Heart left ventricle (tissue), 16 donors: ENCODE data around the gene NRCAM. TPM values are rescaled to one million over a fixed set of nuclear protein-coding genes. Genes with fewer than 3 reads are reported as not detected.

Source experiments
- ATAC-seq, 4 donors: fragments of 200-7000 bp; cut with Tn5 transposase; one replicate each; pipeline ENCODE4 v1.9.1; 2020 to 2022; ENCODE audit warnings: moderate library complexity in 4 of 4, mild to moderate bottlenecking in 3 of 4, moderate number of reproducible peaks in 1 of 4
- DNase-seq, 5 donors: peaks; one replicate each; pipeline ENCODE4 v3.0.0-alpha.2; 2020
- H3K27ac ChIP-seq, 12 donors: fragments of 200-600 bp; sonication (generic) in 4 of 12; one replicate each; pipeline versions ENCODE4 v1.5.0 to v1.8.0; 2016 to 2022; ENCODE audit warnings: mild to moderate bottlenecking in 2 of 12
- H3K27me3 ChIP-seq, 9 donors: fragments of 200-600 bp; sonication (generic) in 2 of 9; one replicate each; pipeline versions ENCODE4 v1.5.1 to v1.8.0; 2016 to 2022; ENCODE audit warnings: mild to moderate bottlenecking in 3 of 9
- H3K36me3 ChIP-seq, 9 donors: fragments of 200-600 bp; sonication (generic) in 2 of 9; one replicate each; pipeline versions ENCODE4 v1.5.0 to v1.8.0; 2018 to 2022; ENCODE audit warnings: mild to moderate bottlenecking in 2 of 9
- H3K4me1 ChIP-seq, 12 donors: fragments of 200-600 bp; sonication (generic) in 4 of 12; one replicate each; pipeline versions ENCODE4 v1.5.0 to v1.8.0; 2016 to 2022; ENCODE audit warnings: mild to moderate bottlenecking in 3 of 12
- H3K4me3 ChIP-seq, 12 donors: fragments of 200-600 bp; sonication (generic) in 4 of 12; one replicate each; pipeline versions ENCODE4 v1.5.0 to v1.8.0; 2017 to 2022; ENCODE audit warnings: mild to moderate bottlenecking in 9 of 12, moderate library complexity in 4 of 12
- H3K9me3 ChIP-seq, 12 donors: fragments of 200-600 bp; sonication (generic) in 4 of 12; one replicate each; pipeline versions ENCODE4 v1.5.0 to v1.8.0; 2016 to 2022; ENCODE audit warnings: mild to moderate bottlenecking in 1 of 12
- CTCF ChIP-seq, 12 donors: fragments of 200-600 bp; sonication (generic) in 4 of 12; IDR thresholded peaks; one replicate each; pipeline versions ENCODE4 v1.5.0 to v1.8.0; 2018 to 2022; ENCODE audit warnings: antibody characterized with exemption in 12 of 12, mild to moderate bottlenecking in 5 of 12
- POLR2A ChIP-seq, 2 donors: fragments of 450-650 bp; IDR thresholded peaks; one replicate each; pipeline ENCODE4 v1.6.1; 2017; ENCODE audit warnings: antibody characterized with exemption in 2 of 2, mild to moderate bottlenecking in 2 of 2, moderate library complexity in 2 of 2
- WGBS, 4 donors: extraction: QIAGEN DNeasy Blood & Tissue Kit in 2 of 4; methylation state at CpG; one replicate each; pipeline versions ENCODE4 v1.1.5 to v1.1.7; 2013 to 2018; 5-methylcytosine and 5-hydroxymethylcytosine counted together
- intact Hi-C, 10 donors: fragments of 100-400 bp; cut with DNase I; formaldehyde crosslinking; loops; one replicate each; pipeline versions ENCODE4 v1.11.1 to v1.14.2; 2022
- polyA plus RNA-seq, 2 donors: library from polyadenylated mRNA; stranded (reverse); fragments of 200-250 nt; gene quantifications; one replicate each; pipeline ENCODE4 v1.2.3, GENCODE V29; 2013
- total RNA-seq, 9 donors: library from RNA; depleted of rRNA in 2 of 9; stranded (reverse); fragments of >200 nt in 2 of 9; fragmentation: NEBNext Ultra II Directional in 3 of 9; extraction: Animal tissue kit (Norgen Biotek cat#: 25700) in 3 of 9; gene quantifications; one replicate each; pipeline versions ENCODE4 v1.1.0 to v1.2.4, GENCODE V29; 2016 to 2023
- donor health status: ischemic (EF 13 %, LVEDD 7.1; RV severe dilation, severe dysfunction).
- donor health status: healthy with polysubstance abuse.
- donor health status: DM: no; HTN: yes; CAD: no.
- donor health status: DM: no; HTN: no; CAD: no.
- donor health status: ischemic (EF 25% LVEDD 6.9; RV normal size, moderate dysfunction).
- donor health status: ischemic (EF 25% LVEDD 5.7; RV mildly dilated, moderate dysfunction).
- donor health status: healthy.
- donor health status: DM: yes; HTN: yes; CAD: no.
- donor health status: ischemic (EF 35%, LVEDD 5.7; RV mildly dilated, moderate dysfunction).
- donor health status: nonischemic (EF 11% LVEDD 7.7; RV severe dilation, severe dysfunction).
- donor health status: DM: yes; HTN: yes; CAD: no.
- donor health status: PGD.
- donor health status: ischemic (EF 29% LVEDD 5.4; RV normal size, mild dysfunction).
- donor health status: nonischemic (EF 23%, LVEDD 6.1; RV moderate dilation, normal function).

NRCAM gene
- total and polyA plus RNA-seq, 11 donors: 0.07 to 2.5 (median 0.36) TPM

- 59 to 75% (median 69%) methylated on average over 5 of the region's 5 CpGs for WGBS, 4 donors
- no peak overlapping the region for H3K27ac ChIP-seq
- H3K27me3 ChIP-seq: peaks cover 0 to 5% (median 0%) of the 10 kb centered on the region in 9 donors
- no peaks in the 10 kb centered on the region for H3K4me1 ChIP-seq
- TF ChIP-seq CTCF (IDR thresholded peaks at IDR 0.05) (no peak), POLR2A (IDR thresholded peaks at IDR 0.05) (no peak)
- DNase-seq (no peak), ATAC-seq (no peak)
- no peaks in the 10 kb centered on the region for H3K9me3 ChIP-seq
- H3K4me3 ChIP-seq: no peak overlapping the region
- H3K36me3 ChIP-seq: no peaks in the 10 kb centered on the region
- intact Hi-C loops: no loop called here
These were observed 14.1 kb downstream of the NRCAM start for GRCh38 chr7:108442039-108442568.

- Histone ChIP-seq H3K27me3 (peaks cover 0 to 3% (median 0%) of the 10 kb centered on the region in 9 donors), H3K36me3 (no peaks in the 10 kb centered on the region), H3K9me3 (no peaks in the 10 kb centered on the region), H3K4me1 (no peaks in the 10 kb centered on the region), H3K4me3 (no peak overlapping the region), H3K27ac (no peak overlapping the region)
- 78 to 86% (median 81%) methylated on average over 4 of the region's 4 CpGs for WGBS, 4 donors
- TF ChIP-seq CTCF (IDR thresholded peaks at IDR 0.05): no peak
- no peak for TF ChIP-seq POLR2A (IDR thresholded peaks at IDR 0.05)
- ATAC-seq (no peak), DNase-seq (no peak)
- intact Hi-C loops: no loop called here
These were observed 14.8 kb downstream of the NRCAM start for GRCh38 chr7:108441392-108441955.

- Histone ChIP-seq H3K4me3 (no peak overlapping the region), H3K4me1 (no peaks in the 10 kb centered on the region), H3K36me3 (no peaks in the 10 kb centered on the region), H3K27me3 (no peaks in the 10 kb centered on the region), H3K27ac (no peak overlapping the region), H3K9me3 (no peaks in the 10 kb centered on the region)
- WGBS, 4 donors: 64 to 82% (median 71%) methylated on average over 3 of the region's 3 CpGs
- no peak for TF ChIP-seq POLR2A (IDR thresholded peaks at IDR 0.05)
- no peak for TF ChIP-seq CTCF (IDR thresholded peaks at IDR 0.05)
- no peak for ATAC-seq
- DNase-seq: no peak
- intact Hi-C loops: no loop called here
These were observed 15.6 kb downstream of the NRCAM start for GRCh38 chr7:108440613-108441012.

GRCh38 chr7:108436906-108437305, 19.3 kb downstream of the NRCAM start:
- Histone ChIP-seq H3K36me3 (no peaks in the 10 kb centered on the region), H3K27me3 (peaks cover 0 to 4% (median 0%) of the 10 kb centered on the region in 9 donors), H3K9me3 (no peaks in the 10 kb centered on the region), H3K27ac (no peak overlapping the region), H3K4me3 (no peak overlapping the region), H3K4me1 (no peaks in the 10 kb centered on the region)
- WGBS, 4 donors: 93 to 96% (median 95%) methylated on average over 3 of the region's 3 CpGs
- no peak for ATAC-seq
- DNase-seq: no peak
- TF ChIP-seq POLR2A (IDR thresholded peaks at IDR 0.05) (no peak), CTCF (IDR thresholded peaks at IDR 0.05) (no peak)
- intact Hi-C loops: no loop called here
